Tibial nerve (tissue), 3 donors: ENCODE results near the gene KRTAP3-1.

Experiments
- CTCF ChIP-seq, 5 experiments: fragments of 200-600 bp in 3 of 5; fragments of 450-650 bp in 2 of 5; sonication (generic) in 3 of 5; IDR thresholded peaks; one replicate each; pipeline ENCODE4 v1.5.1; 2016 to 2019; ENCODE audit warnings: antibody characterized with exemption in 5 of 5, mild to moderate bottlenecking in 3 of 5, moderate library complexity in 2 of 5
- POLR2A ChIP-seq, 2 donors: fragments of 450-650 bp; IDR thresholded peaks; one replicate each; pipeline ENCODE4 v1.6.1; 2017; ENCODE audit warnings: antibody characterized with exemption in 2 of 2, mild to moderate bottlenecking in 2 of 2, moderate library complexity in 2 of 2

- TF ChIP-seq POLR2A (IDR thresholded peaks at IDR 0.05) (no peak), CTCF (IDR thresholded peaks at IDR 0.05) (no peak)
Observed at GRCh38 chr17:40967582-40967981, 41.3 kb downstream of the KRTAP3-1 start.
